22Rv1 (cell line): ENCODE measurements around the gene TMEM184C.

Experiments
- H3K27ac ChIP-seq: fragments of 450-650 bp; 2 replicates; pipeline ENCODE4 v1.5.1; 2017
- CTCF ChIP-seq: fragments of 450-650 bp; IDR thresholded peaks from 2 replicates; pipeline ENCODE4 v1.5.1; 2017; ENCODE audit warnings: mild to moderate bottlenecking
- ZFX ChIP-seq: fragments of 450-650 bp; IDR thresholded peaks from 2 replicates; pipeline ENCODE4 v1.6.1; 2017; ENCODE audit warnings: antibody characterized with exemption, borderline replicate concordance

TMEM184C gene

GRCh38 chr4:147638365-147638764 is 21.2 kb downstream of the TMEM184C start:
- TF ChIP-seq CTCF = no peak
- no peak for TF ChIP-seq ZFX
- H3K27ac ChIP-seq = no peak overlapping the region

GRCh38 chr4:147638942-147639341 is 21.7 kb downstream of the TMEM184C start:
- TF ChIP-seq CTCF (no peak), ZFX (no peak)
- H3K27ac ChIP-seq = no peak overlapping the region

GRCh38 chr4:147639388-147639787 is 22.2 kb downstream of the TMEM184C start:
- no peak overlapping the region for H3K27ac ChIP-seq
- TF ChIP-seq ZFX (no peak), CTCF (no peak)

- TF ChIP-seq ZFX (no peak), CTCF (no peak)
These were observed 23.1 kb downstream of the TMEM184C start for GRCh38 chr4:147640331-147640730.

GRCh38 chr4:147643616-147644015 is 26.4 kb downstream of the TMEM184C start:
- no peak overlapping the region for H3K27ac ChIP-seq
- no peak for TF ChIP-seq ZFX
- no peak for TF ChIP-seq CTCF

More at GRCh38 chr4:147640331-147640730, 23.1 kb downstream of the TMEM184C start:
- H3K27ac ChIP-seq = no peak overlapping the region

- TF ChIP-seq CTCF (no peak), ZFX (no peak)
- H3K27ac ChIP-seq = no peak overlapping the region
These were observed 27.3 kb downstream of the TMEM184C start for GRCh38 chr4:147644471-147644870.

GRCh38 chr4:147645099-147645498 is 27.9 kb downstream of the TMEM184C start:
- TF ChIP-seq CTCF (no peak), ZFX (no peak)

More at GRCh38 chr4:147645099-147645498, 27.9 kb downstream of the TMEM184C start:
- H3K27ac ChIP-seq = no peak overlapping the region
